Mammary epithelial cell (primary cell): ENCODE data around the gene SLC16A5.

Source experiments
- CTCF ChIP-seq, 2 donors: IDR thresholded peaks in 1 of 2; conservative IDR thresholded peaks in 1 of 2; 2 replicates each; pipeline ENCODE4 v1.5.1; 2011 to 2012; ENCODE audit warnings: inconsistent platforms in 2 of 2, low read length in 2 of 2, mild to moderate bottlenecking in 2 of 2, control low read depth in 1 of 2, low read depth in 1 of 2; ENCODE audit not compliant: insufficient read depth in 1 of 2; ENCODE audit errors: extremely low read depth in 1 of 2
- EZH2 ChIP-seq: IDR thresholded peaks from 2 replicates; pipeline ENCODE4 v1.6.1; 2012; ENCODE audit warnings: low read length, inconsistent platforms, borderline replicate concordance

- TF ChIP-seq EZH2: no peak
- no peak for TF ChIP-seq CTCF (conservative IDR thresholded peaks at IDR 0.05 in 1 of 2, IDR thresholded peaks at IDR 0.05 in 1 of 2; ENCODE audit: extremely low read depth in 1 of 2, insufficient read depth in 1 of 2, low read depth in 1 of 2, low read length in 2 of 2)
Measured at GRCh38 chr17:75049057-75049456, 38.7 kb upstream of the SLC16A5 start.
